CD4-positive, alpha-beta T cell treated with Interleukin-2 at 100 ng/mL for 4 hours (primary cell): ENCODE results near the gene SERPINA5.
"Not testable (repeated sequence)": the region's sequence is repeated elsewhere in the genome, so short reads cannot be mapped to it uniquely, and the experiment has no call there.

ENCODE experiments used
- DNase-seq: peaks from one replicate; pipeline ENCODE4 v3.0.0-alpha.2; 2020; ENCODE audit warnings: low spot score

Gene SERPINA5

DNA sequence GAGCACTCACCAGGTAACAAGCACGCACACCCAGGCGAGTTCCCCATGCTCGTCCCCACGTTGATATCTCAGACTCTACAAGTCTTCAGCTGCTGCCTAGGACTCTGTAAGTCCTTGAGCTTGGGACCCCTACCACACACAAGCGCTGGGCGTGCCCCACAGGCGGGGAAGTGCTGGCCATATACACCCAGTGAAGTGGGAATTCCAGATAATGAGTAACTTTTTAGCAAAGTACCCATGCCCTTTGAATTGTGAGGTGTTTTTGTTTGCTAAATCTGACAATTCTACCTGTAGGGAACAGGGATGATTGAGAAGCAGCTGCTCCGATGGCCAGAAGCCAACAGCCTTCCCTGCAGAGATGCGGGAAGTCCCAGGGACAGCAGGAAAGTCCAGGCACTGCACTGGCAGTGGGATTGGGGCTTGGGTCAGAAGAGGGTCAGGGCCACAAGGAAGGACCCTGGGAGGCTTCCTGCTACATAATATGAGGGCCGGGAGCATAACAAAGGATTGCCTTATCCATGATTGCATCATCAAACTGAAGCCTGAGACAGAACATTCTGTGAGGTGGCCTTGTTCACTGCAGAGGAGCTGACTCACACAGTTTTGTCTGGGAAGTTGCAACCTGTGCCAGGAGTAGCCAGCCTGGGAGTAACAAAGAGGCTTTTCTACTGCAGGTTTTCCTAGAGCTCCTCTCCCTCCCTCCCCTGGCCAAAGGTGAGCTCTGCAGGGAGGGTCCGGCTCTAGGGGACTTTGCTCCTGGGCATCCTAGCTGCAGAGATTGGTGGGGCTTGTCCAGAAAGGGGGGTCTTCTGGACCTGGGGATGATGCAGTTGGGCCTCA lies 17.8 kb downstream of the SERPINA5 start:
- no peak for DNase-seq

DNA sequence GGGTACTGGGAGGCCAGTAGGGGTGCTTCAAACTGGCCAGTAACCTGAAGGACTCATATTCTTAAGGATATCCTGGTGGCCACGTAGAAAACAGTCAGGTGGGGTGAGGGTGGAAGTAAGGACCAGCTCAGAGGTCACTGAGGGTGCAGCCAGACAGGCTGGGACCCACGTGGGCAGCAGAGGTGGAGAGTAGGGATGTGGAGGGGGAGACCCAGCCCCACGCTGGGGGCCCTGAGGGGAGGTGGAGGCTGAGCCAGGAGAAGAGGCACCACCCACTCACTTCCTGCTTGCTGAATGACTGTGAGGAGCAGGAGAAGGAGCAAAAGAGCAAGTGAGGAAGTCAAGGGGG lies 18.4 kb downstream of the SERPINA5 start:
- DNase-seq, result no peak

DNA sequence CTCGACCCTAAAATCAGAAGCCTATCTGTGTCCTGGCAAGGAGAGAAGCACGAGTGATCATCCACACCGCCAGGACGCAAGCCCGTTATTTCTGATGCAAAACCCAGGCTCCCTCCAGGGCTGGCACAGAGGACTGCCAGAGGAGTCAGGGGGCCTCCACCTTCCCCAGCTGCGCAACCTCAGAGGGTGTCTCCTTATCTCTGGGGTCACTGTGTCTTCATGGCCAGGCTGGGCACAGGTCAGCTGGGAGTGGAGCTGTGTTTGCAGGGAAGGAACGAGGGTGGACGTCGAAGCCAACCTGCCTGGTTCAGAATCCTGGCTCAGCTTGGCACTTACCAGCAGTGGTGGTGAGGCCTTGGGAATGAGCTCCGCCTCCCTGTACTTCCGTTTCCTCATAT lies 18.9 kb downstream of the SERPINA5 start:
- DNase-seq, result no peak

DNA sequence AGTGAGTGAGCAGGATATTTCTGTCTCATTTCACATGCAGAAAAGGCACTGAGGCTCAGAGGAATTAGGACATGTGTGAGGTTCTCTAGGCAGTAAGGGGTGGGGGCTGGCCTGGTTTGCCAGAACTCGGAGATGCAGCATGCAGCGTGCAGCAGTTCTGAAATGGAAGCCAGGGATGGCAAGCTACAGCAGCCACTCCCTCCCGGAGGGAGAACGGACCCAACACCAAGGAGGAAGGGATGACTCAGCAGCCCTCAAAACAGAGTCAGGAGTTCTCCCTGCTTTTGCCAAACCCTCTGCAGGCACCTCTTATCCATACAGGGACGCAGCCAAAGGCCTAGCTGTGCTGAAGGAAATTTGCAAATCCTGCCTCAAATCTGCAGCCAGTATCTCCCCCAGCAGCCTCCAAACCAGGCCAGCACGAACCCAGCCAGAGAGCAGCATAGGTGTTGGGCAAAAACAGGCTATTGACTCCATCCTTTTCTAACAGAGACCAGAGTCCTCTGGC lies 20.7 kb downstream of the SERPINA5 start:
- DNase-seq, result no peak

GRCh38 chr14:94602722-94603121 lies 21.5 kb downstream of the SERPINA5 start:
- DNase-seq, result no peak

DNA sequence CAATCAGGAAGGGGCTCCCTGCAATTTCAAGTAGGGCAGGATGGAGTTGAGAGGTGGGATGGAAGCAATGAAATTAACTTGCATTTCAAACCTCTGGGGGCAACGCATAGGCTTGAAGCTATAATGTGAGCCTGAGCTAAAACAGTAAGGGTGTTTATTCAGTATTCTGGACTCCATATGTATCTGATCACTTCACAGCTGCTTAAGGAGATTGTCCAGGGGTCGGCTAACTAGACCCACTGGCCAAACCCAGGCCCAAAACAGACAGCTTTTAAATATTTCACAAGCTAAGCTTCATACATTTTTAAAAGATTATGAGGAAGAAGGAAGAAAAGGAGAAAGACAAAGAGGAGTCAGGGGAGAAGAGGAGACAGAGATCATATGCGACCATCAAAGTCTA lies 24.1 kb downstream of the SERPINA5 start:
- DNase-seq, result no peak

- not testable (repeated sequence) for DNase-seq
Observed at GRCh38 chr14:94608966-94609365, 27.7 kb downstream of the SERPINA5 start.

DNA sequence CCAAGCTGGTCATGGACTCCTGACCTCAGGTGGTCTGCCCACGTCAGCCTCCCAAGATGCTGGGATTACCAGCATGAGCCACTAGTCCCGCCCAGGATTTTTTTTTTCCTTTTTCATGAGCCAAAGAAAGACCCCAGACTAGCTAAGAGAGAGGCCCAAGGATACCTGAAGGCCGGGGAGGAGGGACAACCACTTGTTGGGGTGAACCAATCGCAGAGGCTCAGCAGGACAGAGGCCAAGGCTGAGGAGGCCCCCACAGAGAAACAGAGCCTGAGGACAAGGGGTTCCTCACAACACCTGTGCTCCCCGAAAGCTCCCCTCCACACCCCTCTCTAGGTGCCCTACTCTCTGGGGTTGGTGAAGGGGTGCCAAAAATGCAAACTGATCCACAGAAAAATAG lies 30.0 kb downstream of the SERPINA5 start:
- DNase-seq, result no peak

- no peak for DNase-seq
Observed at GRCh38 chr14:94612174-94612573, 30.9 kb downstream of the SERPINA5 start, which contains the start of gene SERPINA3. Gene SERPINA3 (plus strand): TSS chr14:94612391. CDS start chr14:94614442, 2,051 bp downstream.

GRCh38 chr14:94612580-94613554 lies 31.6 kb downstream of the SERPINA5 start:
- no peak for DNase-seq

DNA sequence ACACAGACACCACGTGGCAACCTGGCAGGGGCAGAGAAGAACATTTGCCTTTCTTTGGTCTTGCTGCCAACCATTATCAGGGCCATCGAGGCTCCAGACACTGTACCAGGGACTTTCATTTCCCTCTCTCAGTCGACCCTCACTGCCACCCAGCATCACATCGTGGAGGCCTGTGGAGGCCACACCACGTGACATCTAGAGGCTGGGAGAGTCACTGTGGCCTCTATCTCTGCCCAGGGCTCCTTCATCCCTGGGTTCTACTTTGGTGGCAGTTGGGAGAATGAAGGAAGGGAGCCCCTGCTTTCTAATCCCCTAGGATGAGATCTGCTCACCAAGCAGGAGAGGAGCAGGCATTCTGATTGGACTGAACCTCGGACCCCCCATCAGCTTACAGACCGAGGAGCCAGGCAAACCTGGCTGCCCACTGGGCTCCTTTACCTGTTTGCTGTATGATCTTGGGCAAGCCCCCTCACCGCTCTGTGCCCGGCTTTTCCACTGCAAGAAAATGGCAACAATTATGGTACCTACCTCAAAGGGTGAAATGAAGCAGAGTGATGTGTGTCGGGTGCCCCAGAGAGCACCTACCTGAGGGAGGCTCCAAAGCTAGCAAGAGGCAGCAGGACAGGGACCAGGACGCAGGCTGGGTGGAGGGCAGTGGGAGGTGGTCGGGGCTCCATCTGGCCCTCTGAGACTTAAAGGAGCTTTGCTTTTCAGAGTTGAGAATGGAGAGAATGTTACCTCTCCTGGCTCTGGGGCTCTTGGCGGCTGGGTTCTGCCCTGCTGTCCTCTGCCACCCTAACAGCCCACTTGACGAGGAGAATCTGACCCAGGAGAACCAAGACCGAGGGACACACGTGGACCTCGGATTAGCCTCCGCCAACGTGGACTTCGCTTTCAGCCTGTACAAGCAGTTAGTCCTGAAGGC lies 32.8 kb downstream of the SERPINA5 start:
- no peak for DNase-seq

DNA sequence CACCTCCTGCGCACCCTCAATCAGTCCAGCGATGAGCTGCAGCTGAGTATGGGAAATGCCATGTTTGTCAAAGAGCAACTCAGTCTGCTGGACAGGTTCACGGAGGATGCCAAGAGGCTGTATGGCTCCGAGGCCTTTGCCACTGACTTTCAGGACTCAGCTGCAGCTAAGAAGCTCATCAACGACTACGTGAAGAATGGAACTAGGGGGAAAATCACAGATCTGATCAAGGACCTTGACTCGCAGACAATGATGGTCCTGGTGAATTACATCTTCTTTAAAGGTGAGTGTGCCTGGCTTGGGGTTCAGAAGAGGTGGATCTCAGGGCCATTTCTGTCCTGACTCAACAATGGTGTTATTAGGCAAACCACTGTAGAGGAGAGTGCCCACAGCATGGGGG lies 33.6 kb downstream of the SERPINA5 start:
- DNase-seq, result no peak

DNA sequence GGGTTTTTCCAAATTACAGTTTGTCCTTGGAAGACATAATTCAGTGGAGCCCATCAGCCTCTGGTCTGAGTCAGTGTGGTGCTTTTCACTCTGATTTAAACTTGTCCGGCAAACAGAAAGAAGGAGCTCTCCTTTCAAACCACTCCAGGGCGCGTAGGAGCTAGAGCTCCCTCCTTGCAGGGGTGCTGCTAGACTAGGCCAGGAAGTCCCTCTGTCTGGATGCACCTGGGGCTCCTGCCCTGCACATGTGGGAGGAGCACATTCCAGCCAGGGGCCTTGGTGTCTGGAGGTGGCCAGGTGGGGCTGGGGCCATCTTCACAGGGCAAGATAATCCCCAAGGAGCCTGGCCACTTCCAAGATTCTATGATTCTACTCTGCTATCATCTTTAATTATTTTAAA lies 34.0 kb downstream of the SERPINA5 start:
- no peak for DNase-seq

DNA sequence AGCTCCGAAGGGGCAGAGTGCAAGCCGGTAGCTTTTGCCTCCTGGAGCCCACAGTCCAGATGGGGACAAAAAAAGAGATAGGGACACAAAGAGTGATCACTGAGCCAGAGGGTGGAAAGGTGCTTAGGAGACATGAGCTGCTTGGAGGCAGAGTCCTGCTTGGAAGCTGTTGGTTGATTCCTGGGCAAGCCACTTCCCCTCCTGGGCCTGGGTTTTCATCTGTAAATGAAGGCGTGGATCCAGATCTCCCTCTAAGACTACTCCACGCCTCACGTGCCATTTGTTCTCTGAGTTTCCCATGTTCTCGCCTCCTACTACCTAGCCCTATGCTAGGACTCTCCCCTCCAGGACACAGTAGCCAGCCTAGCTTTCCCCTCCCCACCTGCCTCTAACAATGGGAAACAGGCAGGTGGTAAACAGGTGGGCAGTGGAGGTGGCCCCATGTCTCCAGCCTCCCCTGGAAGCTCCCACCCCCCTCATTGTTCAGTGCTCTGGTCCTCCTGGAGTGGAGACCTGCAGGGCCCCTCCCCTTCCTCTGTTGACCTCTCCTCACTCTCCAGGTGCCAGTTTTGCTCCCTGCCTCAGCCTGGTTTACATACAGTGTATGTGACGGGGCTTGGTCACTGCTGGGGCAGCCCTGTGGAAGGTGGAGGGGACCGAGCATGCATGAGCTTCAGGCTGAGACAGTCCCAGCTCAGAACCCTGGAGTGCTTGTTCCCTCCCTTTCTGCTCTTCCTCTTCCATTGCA lies 34.8 kb downstream of the SERPINA5 start:
- DNase-seq, result no peak

- no peak for DNase-seq
Observed at GRCh38 chr14:94617366-94617941, 36.2 kb downstream of the SERPINA5 start.

DNA sequence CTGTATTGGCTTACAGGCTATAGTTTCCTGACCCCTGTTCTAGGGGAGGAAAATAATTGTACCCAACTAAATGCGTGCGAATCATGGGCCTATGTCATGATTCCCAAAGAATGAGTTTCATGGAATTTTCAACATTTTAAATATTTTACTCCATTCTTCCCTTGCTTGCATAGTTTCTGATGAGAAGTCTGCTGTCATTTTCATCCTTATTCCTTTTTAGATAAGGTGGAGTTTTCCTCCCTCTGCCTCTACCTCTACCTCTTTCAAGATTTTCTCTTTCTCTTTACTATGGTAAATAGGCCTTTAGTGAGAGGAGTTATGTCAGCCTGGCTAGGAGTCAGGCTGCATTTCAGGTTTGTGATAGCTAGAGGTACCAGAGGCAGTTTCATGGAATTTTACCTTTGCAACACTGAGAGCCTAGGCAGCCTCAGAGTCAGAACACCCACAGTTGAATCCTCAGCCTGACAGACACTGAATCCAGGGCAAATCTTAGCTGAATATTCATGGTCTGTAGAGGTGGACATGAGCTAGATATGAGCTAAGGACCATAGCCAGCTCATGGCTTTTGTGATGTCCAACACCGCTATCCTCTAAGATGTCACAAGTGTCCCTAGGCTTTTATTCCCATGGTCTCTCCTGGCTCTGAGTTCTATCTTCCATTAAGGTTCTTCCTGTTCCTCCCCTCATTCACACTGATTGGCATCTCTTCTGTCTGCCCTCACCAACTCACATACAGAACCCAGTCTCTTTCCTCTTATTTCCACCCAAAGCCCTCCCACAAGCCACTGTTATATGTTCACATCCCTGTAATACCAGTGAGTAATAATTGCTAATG lies 37.0 kb downstream of the SERPINA5 start:
- no peak for DNase-seq

DNA sequence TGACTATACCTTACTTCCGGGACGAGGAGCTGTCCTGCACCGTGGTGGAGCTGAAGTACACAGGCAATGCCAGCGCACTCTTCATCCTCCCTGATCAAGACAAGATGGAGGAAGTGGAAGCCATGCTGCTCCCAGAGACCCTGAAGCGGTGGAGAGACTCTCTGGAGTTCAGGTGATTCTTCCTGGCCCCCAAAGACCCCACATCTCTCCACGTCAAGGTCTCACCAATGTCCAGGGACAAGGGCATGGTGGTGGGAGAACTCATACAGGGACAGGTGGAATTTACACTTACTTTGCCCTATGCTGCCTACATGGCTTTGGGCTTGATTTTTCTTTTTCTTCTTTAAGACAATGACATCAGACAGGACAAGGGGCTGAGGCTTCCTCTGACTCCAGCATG lies 38.1 kb downstream of the SERPINA5 start:
- no peak for DNase-seq

DNA sequence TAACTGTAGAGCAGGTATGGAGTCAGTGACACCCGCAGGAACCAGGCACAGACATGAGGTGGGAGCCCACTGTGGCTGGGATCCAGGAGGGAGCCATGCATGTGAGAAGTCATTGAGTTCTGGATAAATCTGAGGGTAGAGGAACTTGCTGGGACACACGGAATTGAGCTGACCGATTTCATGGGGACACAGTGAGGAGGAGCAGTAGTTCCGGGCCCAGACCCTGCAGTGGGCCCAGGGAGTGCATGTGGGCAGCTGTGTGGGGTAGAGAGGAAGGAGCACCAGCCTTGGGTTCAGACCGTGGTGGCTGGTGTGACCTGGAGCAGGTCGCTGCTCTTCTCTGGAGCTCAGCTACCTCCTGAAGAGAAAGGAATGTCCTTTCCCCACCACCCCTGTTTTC lies 39.4 kb downstream of the SERPINA5 start:
- DNase-seq, result no peak

- DNase-seq, result no peak
Observed at GRCh38 chr14:94621358-94622134, 40.3 kb downstream of the SERPINA5 start.
